ENCODE data around the gene TBC1D10B.

- TF ChIP-seq ATF3 (IDR thresholded peaks at IDR 0.05) (no peak), SP1 (IDR thresholded peaks at IDR 0.05; ENCODE audit: low read depth) (no peak), CTCF (IDR thresholded peaks at IDR 0.05 in 2 of 3, conservative IDR thresholded peaks at IDR 0.05 in 1 of 3; ENCODE audit: borderline replicate concordance in 1 of 3, insufficient read depth in 1 of 3, low read depth in 2 of 3, low read length in 2 of 3) (no peak), POLR2A (IDR thresholded peaks at IDR 0.05; ENCODE audit: borderline replicate concordance, extremely low read depth, insufficient read depth, insufficient read length) (no peak), EZH2 (IDR thresholded peaks at IDR 0.05) (no peak), MAX (IDR thresholded peaks at IDR 0.05) (no peak), ZNF274 (IDR thresholded peaks at IDR 0.05; ENCODE audit: low read depth, low read length) (no peak), ZBTB33 (IDR thresholded peaks at IDR 0.05; ENCODE audit: extremely low read depth, insufficient replicate concordance, low read length) (no peak), CEBPB (IDR thresholded peaks at IDR 0.05; ENCODE audit: low read depth) (no peak)
Observed at GRCh38 chr16:30375864-30376263, 5.6 kb upstream of the TBC1D10B start.
